GM19025 (cell line): Measurements from ENCODE around the gene MMP25.
"Not testable (repeated sequence)": the region's sequence is repeated elsewhere in the genome, so short reads cannot be mapped to it uniquely, and the experiment has no call there.

Experiments
- ATAC-seq: cut with Tn5 transposase; IDR thresholded peaks from one replicate; pipeline ENCODE4 v1.9.1; 2021; ENCODE audit warnings: mild to moderate bottlenecking, low read depth, moderate library complexity; ENCODE audit not compliant: unreplicated experiment

Gene MMP25

DNA sequence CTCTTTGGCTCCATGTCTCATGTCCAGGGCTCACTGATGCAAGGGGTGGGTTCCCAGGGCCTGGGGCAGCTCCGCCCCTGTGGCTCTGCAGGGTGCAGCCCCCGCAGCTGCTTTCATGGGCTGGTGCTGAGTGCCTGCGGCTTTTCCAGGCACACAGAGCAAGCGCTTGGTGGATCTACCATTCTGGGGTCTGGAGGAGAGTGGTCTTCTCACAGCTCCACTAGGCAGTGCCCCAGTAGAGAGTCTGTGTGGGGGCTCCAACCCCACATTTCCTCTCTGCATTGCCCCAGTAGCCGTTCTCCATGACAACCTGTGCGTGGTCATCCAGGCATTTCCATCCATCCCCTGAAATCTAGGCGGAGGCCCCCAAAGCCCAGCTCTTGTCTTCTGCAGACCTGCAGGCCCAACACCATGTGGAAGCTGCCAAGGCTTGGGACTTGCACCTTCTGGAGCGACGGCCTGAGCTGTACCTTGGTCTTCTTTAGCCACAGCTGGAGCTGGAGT, 24.3 kb downstream of the MMP25 start:
- ATAC-seq: no peak

DNA sequence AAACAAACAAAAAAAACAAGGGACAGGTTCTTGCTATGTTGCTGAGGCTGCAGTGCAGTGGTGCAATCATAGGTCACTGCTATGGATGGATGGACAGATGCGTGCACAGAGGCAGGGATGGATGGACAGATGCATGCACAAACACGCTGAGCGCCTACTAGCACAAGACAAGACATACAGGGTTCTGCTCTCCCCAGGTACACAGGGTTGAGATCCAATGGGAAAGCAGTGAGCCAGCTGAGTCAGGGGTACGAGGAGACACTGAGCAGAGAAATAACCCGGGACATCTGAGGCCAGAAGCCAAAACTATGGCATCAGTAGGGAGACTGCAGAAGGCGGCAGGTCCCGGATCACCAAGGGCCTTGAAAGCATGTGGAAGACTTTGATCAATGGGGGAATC, 25.3 kb downstream of the MMP25 start:
- ATAC-seq: no peak

DNA sequence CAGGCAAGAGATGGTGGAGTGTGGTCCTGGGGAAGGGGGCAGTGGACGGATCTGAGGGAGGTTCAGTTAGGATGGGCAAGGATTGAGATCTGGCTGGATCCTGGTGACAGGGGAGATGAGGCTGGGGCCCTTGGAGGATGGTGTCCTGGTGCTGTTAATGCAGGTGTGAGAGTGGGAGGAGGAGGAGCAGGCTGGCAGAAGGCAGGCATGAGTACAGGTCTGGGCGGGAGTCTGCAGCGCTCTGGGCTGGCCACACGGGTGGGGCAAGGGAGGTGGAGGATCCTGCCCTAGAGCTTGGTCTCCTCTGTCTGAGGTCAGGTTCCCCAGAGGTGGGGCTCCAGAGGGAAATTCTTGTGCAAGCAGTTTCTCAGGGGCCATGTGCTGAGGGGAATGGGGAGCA, 25.8 kb downstream of the MMP25 start:
- not testable (repeated sequence) for ATAC-seq

DNA sequence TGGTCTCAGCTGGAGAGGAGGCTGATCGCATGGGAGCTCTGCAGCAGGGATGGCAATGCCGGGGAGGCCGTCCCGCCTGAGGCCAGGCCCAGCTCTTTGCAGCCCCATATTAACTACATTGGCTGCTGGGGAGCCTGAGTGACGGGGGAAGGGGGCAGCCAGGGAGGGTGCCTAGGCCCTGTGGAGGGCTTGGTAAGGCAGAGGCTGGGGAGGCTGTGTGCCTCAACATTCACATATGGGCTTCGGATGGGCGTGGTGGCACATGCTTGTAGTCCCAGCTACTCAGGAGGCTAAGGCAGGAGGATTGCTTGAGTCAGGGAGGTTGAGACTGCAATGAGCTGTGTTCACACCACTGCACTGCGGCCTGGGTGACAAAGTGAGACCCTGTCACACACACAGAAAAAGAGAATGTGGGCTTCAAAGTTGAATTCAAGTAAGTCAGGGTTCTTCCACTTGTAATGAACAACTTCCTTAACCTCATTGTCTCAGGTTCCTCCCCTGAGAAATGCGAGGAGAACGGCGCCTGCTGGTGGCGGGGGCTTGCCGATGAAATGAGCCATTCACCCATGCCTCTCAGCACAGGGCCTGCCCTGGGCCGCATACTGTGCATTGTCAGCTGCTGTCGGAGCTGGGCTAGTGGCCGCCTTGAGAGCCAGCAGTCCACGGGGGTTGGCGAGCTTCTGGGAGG, 26.4 kb downstream of the MMP25 start:
- not testable (repeated sequence) for ATAC-seq

DNA sequence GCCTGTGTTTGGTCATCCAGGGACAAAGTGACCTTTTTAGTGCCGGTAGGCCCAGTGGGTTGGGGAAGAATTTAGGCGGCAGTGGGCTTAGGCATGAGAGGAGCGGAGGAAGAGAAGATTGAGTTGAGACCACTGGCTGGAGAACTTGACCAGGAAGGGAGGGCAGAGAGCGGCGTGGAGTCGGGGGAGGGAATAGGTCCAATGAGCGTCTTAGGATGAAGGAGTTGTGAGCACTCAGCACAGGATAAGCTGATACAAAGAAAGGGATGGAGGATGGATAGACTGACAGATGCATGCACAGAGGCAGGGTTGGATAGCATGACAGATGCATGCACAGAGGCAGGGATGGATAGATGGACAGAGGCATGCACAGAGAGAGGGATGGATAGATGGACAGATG, 27.1 kb downstream of the MMP25 start:
- ATAC-seq: no peak

DNA sequence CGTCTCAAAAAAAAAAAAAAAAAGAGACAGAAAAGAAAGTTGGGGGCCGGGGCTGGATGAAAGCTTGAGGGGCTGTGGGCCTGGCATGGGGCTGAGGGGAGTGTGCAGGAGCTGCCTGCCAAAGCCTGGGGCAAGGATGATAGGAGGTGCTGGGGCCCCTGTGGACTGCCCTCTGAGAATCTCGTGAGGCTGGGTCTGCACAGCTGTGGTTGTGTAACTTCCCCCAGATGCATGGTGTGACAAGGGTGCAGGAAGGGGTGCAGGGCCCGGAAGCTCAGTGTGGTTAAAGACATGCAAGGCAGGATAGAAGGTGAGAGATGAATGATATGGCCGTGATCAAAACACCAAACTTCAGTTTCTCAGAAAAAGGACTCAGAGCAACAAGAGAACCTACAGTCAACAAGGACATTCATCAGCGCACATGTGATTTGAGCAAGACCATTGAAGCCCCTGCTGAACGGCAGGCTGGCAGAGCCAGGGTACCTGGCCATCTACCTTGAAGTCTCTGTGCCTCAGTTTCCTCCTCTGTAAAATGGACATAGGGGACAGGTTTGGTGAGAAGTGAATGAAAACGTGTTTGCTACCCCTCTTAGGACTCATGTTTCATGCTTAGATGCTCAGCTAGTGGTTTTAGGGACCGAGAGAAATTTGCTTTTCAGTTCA, 28.6 kb downstream of the MMP25 start:
- ATAC-seq: no peak

DNA sequence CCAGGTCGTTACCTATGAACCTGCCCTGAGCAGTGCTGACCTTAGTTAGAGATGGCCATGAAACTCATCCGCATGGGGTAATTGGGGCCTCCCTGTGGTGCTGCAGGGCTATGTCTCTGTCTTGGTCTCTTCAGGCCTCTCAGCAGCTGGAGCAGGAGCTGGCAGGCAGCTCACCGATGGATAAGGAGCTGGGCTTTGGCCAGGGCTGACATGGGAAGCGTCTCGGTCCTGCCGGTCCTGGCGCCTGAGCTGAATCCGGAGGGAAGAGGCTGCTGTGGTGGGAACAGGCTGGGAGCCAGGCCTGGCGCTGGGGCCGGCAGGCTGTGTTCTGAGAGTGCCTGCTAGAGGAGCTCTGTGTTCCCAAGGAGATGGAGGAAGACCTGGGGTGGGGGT, 29.2 kb downstream of the MMP25 start:
- no peak for ATAC-seq

DNA sequence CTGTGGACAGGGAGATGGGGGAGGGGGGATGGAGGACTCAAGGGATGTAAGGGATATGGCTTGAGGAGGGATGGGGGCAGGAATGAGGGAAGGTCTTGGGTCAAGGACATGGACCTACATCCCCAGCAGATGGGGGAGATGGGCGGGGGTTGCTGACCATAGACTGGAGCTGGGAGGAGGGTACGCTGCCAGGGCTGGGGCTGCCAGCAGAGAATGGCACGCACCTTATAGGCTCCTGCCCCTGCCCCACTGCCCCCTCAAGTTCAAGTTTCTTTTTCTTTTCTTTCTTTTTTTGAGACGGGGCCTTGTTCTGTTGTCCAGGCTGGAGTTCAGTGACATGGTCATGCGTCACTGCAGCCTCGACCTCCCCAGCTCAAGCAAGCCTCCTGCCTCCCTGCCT, 29.6 kb downstream of the MMP25 start:
- not testable (repeated sequence) for ATAC-seq

DNA sequence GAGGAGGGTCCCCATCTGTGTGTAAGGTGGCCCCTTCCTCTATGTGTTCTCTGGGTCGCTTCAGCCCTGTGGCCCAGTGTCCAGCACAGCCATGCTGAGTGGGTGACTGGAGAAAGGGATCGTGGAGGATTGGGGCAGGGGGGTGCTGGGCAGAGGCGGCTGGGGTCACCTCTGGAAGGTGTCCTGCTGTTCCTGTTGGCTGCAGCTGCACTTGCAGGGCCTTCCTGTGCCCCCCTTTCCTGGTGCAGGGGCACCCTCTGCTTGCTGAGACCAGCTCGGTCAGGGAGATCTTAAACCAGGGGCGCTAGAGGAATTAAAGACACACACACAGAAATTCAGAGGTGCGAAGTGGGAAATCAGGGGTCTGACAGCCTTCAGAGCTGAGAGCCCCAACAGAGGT, 30.2 kb downstream of the MMP25 start:
- no peak for ATAC-seq

DNA sequence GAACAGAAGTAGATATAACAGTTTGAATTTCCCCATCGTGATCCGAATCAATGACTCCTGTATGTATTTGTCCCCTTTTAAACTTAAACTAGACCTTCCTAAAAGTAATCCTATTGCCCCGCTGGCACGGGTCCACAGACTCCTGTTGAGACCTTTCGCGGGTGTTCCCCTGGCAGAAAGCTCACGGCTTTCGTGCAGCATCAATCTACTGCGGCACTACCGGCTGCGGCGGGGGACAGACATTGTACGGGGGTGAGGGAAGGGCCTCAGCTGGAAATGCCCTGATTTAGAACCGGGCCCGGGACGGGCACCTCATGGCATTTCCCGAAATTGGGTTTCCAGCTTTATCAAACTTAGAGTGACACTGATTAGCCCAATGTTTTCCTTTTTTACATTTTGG, 33.7 kb downstream of the MMP25 start:
- ATAC-seq: no peak

DNA sequence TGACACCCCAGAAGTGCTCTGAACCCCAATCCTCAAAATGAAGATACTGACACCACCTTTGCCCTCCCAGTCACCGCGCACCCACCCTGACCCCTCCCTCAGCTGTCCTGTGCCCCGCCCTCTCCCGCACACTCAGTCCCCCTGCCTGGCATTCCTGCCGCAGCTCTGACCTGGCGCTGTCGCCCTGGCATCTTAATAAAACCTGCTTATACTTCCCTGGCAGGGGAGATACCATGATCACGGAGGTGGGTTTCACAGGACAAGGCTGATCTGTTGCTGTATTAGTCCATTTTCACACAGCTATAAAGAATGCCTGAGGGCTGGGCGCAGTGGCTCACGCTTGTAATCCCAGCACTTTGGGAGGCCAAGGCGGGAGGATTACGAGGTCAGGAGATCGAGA, 35.6 kb downstream of the MMP25 start:
- not testable (repeated sequence) for ATAC-seq

DNA sequence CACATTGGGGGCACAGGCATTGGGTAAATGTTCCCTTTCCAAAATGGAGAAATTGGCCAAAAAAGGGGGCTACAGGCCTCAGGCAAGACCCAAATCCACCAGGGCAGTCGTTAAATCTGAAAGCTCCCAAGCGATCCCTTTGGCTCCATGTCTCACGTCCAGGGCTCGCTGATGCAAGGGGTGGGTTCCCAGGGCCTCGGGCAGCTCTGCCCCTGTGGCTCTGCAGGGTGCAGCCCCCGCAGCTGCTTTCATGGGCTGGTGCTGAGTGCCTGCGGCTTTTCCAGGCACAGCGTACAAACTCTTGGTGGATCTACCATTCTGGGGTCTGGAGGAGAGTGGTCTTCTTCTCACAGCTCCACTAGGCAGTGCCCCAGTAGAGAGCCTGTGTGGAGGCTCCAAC, 37.0 kb downstream of the MMP25 start:
- ATAC-seq: not testable (repeated sequence)

DNA sequence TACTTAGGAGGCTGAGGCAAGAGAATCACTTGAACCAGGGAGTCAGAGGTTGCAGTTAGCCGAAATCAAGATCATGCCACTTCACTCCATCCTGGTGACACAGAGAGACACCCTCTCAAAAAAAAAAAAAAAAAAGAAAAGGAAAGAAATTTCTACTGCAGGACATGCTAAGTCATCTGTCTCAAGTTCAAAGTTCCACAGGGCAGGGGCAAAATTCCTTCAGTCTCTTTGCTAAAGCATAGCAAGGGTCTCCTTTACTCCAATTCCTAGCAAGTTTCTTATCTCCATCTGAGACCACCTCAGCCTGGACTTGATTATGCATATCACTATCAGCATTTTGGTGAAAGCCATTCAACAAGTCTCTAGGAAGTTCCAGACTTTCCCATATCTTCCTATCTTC, 38.1 kb downstream of the MMP25 start:
- ATAC-seq: no peak

DNA sequence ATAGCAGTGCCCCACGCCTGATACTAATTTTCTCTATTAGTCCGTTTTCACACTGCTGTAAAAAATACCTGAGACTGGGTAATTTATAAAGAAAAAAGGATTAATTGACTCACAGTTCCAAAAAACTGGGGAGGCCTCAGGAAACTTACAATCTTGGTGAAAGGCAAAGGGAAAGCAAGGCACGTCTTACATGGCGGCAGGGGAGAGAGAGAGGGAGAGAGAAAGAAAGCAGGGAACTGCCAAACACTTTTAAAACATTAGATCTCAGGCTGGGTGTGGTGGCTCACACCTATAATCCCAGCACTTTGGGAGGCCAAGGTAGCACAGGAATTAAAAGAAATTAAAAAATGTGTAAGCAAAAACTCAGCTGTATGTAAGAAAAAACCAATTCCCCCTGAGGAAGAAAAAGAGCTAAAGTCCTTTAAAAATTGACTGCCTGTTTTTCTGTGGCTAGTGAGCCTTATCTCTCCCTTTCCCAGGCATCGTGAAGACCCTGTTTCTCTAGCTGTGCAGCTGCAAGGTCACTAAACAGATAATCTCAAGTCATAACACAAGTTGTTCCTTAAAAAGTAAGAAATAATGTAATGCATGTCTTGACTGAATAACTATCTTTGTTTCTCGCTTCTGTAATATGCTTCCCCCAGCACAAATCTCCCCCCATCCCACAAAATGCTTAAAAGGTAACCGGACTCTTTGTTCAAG, 38.8 kb downstream of the MMP25 start:
- no peak for ATAC-seq

DNA sequence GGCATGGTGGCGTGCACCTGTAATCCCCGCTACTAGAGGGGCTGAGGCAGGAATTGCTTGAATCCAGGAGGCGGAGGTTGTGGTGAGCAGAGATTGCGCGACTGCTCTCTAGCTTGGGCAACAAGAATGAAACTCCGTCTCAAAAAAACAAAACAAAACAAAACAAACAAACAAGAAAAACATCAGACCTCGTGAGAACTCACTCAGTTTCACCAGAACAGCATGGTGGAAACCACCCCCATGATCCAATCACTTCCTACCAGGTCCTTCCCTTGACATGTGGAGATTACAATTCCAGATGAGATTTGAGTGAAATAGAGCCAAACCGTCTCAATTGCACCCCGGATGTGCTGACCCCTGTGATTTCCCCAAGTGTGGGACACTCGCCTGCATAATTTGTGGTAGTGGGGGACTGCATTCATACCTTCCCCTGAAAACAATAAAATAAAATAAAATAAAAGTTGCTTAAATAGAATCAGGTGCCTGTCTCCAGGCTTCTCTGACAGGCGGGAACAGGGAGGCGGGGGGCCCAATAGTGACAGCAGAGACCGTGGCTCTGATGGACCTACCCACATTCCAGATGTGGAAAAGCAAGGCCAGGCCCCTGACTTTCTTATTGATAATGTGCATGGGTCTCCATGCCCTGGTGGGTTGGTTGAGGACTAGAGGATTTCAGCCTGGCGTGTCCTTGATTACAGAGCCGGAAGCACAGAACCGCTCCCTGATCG, 39.7 kb downstream of the MMP25 start:
- no peak for ATAC-seq

DNA sequence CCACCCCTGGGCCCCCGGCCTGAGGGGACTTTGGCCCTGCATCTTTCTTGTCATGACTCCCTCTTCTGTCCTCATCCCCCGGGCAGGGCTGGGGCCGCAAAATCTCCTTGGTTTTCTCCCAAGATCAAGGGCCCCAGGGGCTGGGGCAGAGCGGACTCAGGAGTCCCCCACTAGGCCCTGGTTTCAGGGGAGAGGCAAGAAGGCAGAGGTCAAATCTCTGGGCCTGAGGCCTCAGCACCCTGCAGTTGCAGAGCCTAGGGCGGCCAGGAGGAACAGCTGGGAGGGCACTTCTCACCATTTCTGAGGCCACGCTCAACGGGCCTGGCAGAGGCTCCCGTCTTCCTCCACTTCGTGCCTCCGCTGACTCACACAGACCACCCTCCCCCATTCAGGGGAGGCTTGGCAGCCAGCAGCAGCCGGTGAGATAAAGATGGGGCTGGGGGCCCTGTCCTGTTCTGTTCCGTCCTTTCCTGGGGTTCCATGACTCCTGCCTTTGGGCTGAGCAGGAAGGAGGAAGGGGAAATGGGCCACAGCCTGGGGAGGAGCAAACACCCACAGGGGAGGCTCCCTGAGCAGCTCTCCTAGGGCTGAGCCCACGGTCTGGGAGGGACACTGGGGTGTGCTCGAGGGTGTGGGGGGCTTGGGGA, 40.4 kb downstream of the MMP25 start:
- no peak for ATAC-seq

DNA sequence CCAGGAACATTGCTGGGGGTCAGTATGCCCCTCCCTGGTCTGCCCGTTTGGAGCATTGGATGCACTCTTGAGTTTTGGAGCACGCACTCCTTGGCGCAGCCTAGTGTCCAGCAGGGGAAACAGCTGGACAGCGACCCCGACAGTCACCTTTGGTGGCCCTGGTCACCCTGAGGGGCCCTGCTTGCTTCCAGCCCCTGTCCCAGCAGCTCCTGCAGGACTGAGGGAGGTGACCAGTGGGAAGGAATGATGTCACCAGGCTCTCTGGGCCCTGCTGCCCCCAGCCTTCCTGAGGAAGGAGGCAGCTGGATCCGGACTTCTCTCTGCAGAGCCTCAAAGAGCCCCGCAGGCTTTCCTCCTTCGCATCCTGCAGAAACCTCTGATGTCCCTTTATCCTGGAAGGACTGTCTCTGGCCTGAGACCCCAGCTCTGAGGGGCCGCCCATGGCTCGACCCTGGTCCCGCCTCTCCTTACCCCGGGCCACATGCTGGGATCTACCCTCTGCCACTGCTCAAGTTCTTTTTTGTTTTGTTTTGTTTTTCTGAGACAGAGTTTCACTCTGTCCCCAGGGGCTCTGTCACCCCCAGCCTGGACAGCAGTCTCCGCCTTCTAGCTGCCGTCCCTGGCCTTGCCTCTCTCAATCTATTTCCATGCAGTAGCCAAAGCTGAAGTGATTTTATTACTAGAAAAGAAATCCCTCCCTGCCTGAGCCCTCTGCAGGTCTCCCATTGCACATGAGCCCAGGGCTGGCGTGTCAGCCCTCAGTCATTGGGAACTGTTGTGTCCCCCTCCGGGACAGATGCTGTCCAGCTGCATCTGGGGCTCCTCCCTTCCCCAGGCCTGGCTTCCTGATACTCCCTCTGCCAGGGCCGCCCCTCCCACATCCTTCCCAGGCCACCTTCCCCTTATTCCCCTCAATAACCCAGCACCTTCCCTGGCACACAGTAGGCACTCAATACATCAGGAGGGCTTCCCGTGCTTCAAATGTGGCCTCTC, 41.2 kb downstream of the MMP25 start:
- ATAC-seq: no peak

DNA sequence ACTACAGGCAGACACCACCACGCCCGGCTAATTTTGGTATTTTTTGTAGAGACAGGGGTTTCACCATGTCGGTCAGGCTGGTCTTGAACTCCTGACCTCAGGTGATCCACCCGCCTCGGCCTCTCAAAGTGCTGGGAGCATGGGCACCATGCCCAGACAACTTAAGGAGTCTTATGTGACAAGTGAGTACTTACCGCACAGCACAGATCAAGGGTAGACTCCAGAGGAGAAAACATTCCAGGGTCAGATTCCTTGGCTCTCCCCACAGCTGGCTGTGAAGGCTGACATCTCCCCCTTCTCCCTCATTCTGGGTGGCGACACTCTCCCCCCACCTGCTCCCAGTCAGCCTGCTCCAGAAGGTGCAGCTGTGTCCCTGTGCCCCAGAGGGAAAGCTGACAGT, 42.1 kb downstream of the MMP25 start:
- no peak for ATAC-seq
